Naive thymus-derived CD4-positive, alpha-beta T cell (primary cell): ENCODE measurements around the gene IQCN. TPM values are rescaled to one million over a fixed set of nuclear protein-coding genes. Genes with fewer than 3 reads are reported as not detected.

Experiments
- ATAC-seq: fragments of 150-1000 bp; cut with Tn5 transposase; 2 replicates; pipeline ENCODE4 v1.10.0; 2021; ENCODE audit warnings: mild to moderate bottlenecking, moderate library complexity
- CTCF ChIA-PET: fragments of 350-600 bp; sonication (Branson Sonifier 250); formaldehyde crosslinking; loops from one replicate; lab custom pipeline; 2021; ENCODE audit warnings: antibody characterized with exemption; lab: Charles Lee
- POLR2A ChIA-PET: fragments of 350-600 bp; sonication (Branson Sonifier 250); formaldehyde crosslinking; loops from one replicate; lab custom pipeline; 2021; ENCODE audit warnings: antibody characterized with exemption, inconsistent platforms; lab: Charles Lee
- DNase-seq, 9 donors: peaks; one replicate each; pipeline versions ENCODE4 v3.0.0 to v3.0.0-alpha.2; 2020 to 2022; ENCODE audit warnings: mixed read lengths in 1 of 9
- H3K27ac ChIP-seq: one replicate; pipeline ENCODE4 v1.7.0; 2013; ENCODE audit warnings: mild to moderate bottlenecking, low read depth, low read length, moderate library complexity
- H3K27me3 ChIP-seq, 2 donors: one replicate each; pipeline ENCODE4 v1.7.0; 2013; ENCODE audit warnings: low read length in 2 of 2, mild to moderate bottlenecking in 2 of 2, moderate library complexity in 2 of 2; ENCODE audit not compliant: control insufficient read depth in 2 of 2, insufficient read depth in 2 of 2
- H3K36me3 ChIP-seq, 3 experiments: 1 replicate in 2 of 3; 2 replicates in 1 of 3; pipeline ENCODE4 v1.7.0; 2013; ENCODE audit warnings: low read length in 3 of 3, mild to moderate bottlenecking in 3 of 3, moderate library complexity in 1 of 3; ENCODE audit not compliant: insufficient read depth in 3 of 3, control insufficient read depth in 2 of 3
- H3K4me1 ChIP-seq, 2 donors: one replicate each; pipeline ENCODE4 v1.7.0; 2013; ENCODE audit warnings: low read length in 2 of 2, mild to moderate bottlenecking in 2 of 2, moderate library complexity in 1 of 2; ENCODE audit not compliant: control insufficient read depth in 2 of 2, insufficient read depth in 2 of 2
- H3K4me3 ChIP-seq: 2 replicates; pipeline ENCODE4 v1.7.0; 2013; ENCODE audit warnings: mild to moderate bottlenecking, low read length
- H3K9me3 ChIP-seq, 3 experiments: 1 replicate in 2 of 3; 2 replicates in 1 of 3; pipeline ENCODE4 v1.7.0; 2013; ENCODE audit warnings: low read length in 3 of 3; ENCODE audit not compliant: control insufficient read depth in 2 of 3
- H3K27ac Mint-ChIP-seq, 9 donors: one replicate each; pipeline ENCODE4 v1.8.0; 2020 to 2022; ENCODE audit warnings: mixed read lengths in 9 of 9, mild to moderate bottlenecking in 8 of 9, moderate library complexity in 5 of 9, inconsistent platforms in 2 of 9
- H3K27me3 Mint-ChIP-seq, 5 donors: one replicate each; pipeline ENCODE4 v1.8.0; 2021 to 2022; ENCODE audit warnings: mixed read lengths in 5 of 5, mild to moderate bottlenecking in 1 of 5
- H3K36me3 Mint-ChIP-seq, 5 donors: one replicate each; pipeline ENCODE4 v1.8.0; 2020 to 2022; ENCODE audit warnings: mixed read lengths in 5 of 5, mild to moderate bottlenecking in 3 of 5, inconsistent platforms in 1 of 5
- H3K4me1 Mint-ChIP-seq, 7 donors: one replicate each; pipeline ENCODE4 v1.8.0; 2020 to 2022; ENCODE audit warnings: mixed read lengths in 7 of 7, mild to moderate bottlenecking in 3 of 7, inconsistent platforms in 1 of 7
- H3K4me3 Mint-ChIP-seq, 10 donors: one replicate each; pipeline ENCODE4 v1.8.0; 2020 to 2022; ENCODE audit warnings: mild to moderate bottlenecking in 10 of 10, mixed read lengths in 10 of 10, moderate library complexity in 6 of 10, inconsistent platforms in 2 of 10
- H3K9me3 Mint-ChIP-seq, 11 donors: one replicate each; pipeline ENCODE4 v1.8.0; 2020 to 2022; ENCODE audit warnings: mixed read lengths in 11 of 11, mild to moderate bottlenecking in 4 of 11, inconsistent platforms in 1 of 11, moderate library complexity in 1 of 11
- intact Hi-C, 2 donors: fragments of 100-400 bp; cut with micrococcal nuclease; formaldehyde crosslinking; loops; one replicate each; pipeline ENCODE4 v1.15.1; 2023
- polyA plus RNA-seq, 2 donors: library from polyadenylated mRNA; unstranded; fragments of 300-500 nt; fragmentation: Illumina TruSeq; gene quantifications; one replicate each; pipeline ENCODE4 v1.2.3, GENCODE V29; 2021
- total RNA-seq, 6 experiments: library from RNA in 5 of 6; stranded (reverse) in 5 of 6; gene quantifications; 1 replicate in 5 of 6; 2 replicates in 1 of 6; pipeline ENCODE4 v1.2.3 and lab custom pipeline; 2021 to 2026

Gene IQCN
- total and polyA plus RNA-seq, 7 experiments from 2014 or later, result 0.19 to 28.3 (median 6.5) TPM

- Mint-ChIP-seq H3K4me3 (peak overlapping the region in 6 of 10 donors; percentile 23 to 66 (median 42)), H3K27me3 (no peaks in the 10 kb centered on the region)
- POLR2A ChIA-PET, result interaction anchor here (10.5 kb wide), 1 partner anchor 50 kb away, joined by 757 read pairs; the partner anchor contains the start of gene LSM4
Observed at GRCh38 chr19:18273561-18274218, 562 bp downstream of the IQCN start.

GRCh38 chr19:18271433-18271841 is 2.8 kb downstream of the IQCN start:
- H3K9me3 Mint-ChIP-seq, result peaks cover 0 to 68% (median 0%) of the 10 kb centered on the region in 11 donors
- H3K27ac ChIP-seq, result no peak overlapping the region
- H3K27me3 ChIP-seq, result no peaks in the 10 kb centered on the region
- intact Hi-C loops, result loop anchor here in 1 of 2 donors (5.0 kb wide), 1 partner anchor 141 kb away; no protein-coding TSS in a partner anchor
- DNase-seq, result no peak
- ChIA-PET CTCF (interaction anchor here (0.7 to 2.3 kb wide), 3 partner anchors 8 to 361 kb away, joined by 5 to 6 read pairs (median 5); no protein-coding TSS in a partner anchor), POLR2A (interaction anchor here (1.0 to 4.2 kb wide), 3 partner anchors 8 to 58 kb away, joined by 3 to 30 read pairs (median 3); partner anchors contain the start of gene JUND)
- H3K27ac Mint-ChIP-seq, result peak overlapping the region in 5 of 9 donors; percentile 1 to 86 (median 64)
- ATAC-seq, result no peak
- H3K4me3 Mint-ChIP-seq, result peak overlapping the region in 2 of 10 donors; percentile 7 to 16
- peaks cover 0 to 23% (median 8%) of the 10 kb centered on the region in 3 experiments for H3K36me3 ChIP-seq
- no peak overlapping the region for H3K4me3 ChIP-seq
- peaks cover 10 to 28% (median 20%) of the 10 kb centered on the region in 7 donors for H3K4me1 Mint-ChIP-seq
- peaks cover 0 to 11% (median 5%) of the 10 kb centered on the region in 5 donors for H3K36me3 Mint-ChIP-seq
- peaks cover 4 to 27% of the 10 kb centered on the region in 2 donors for H3K4me1 ChIP-seq
- no peaks in the 10 kb centered on the region for H3K27me3 Mint-ChIP-seq
- no peaks in the 10 kb centered on the region for H3K9me3 ChIP-seq

More at GRCh38 chr19:18273561-18274218, 562 bp downstream of the IQCN start:
- H3K4me3 ChIP-seq, result no peak overlapping the region
- Mint-ChIP-seq H3K36me3 (peaks cover 0 to 12% (median 2%) of the 10 kb centered on the region in 5 donors), H3K4me1 (peaks cover 12 to 42% (median 29%) of the 10 kb centered on the region in 7 donors), H3K9me3 (peaks cover 0 to 57% (median 0%) of the 10 kb centered on the region in 11 donors), H3K27ac (peak overlapping the region in 6 of 9 donors; percentile 72 to 87 (median 82))
- intact Hi-C loops, result loop anchor here in 1 of 2 donors (5.0 kb wide), 1 partner anchor 139 kb away; no protein-coding TSS in a partner anchor
- DNase-seq (peak in 3 of 9 donors; percentile 19 to 34 (median 27)), ATAC-seq (no peak)
- H3K27ac ChIP-seq, result no peak overlapping the region
- no peaks in the 10 kb centered on the region for H3K27me3 ChIP-seq
- CTCF ChIA-PET, result interaction anchor here (1.0 to 1.8 kb wide), 4 partner anchors 52 to 115 kb away, joined by 3 to 6 read pairs (median 4); no protein-coding TSS in a partner anchor
- no peaks in the 10 kb centered on the region for H3K9me3 ChIP-seq
- peaks cover 6 to 41% of the 10 kb centered on the region in 2 donors for H3K4me1 ChIP-seq
- H3K36me3 ChIP-seq, result peaks cover 0 to 15% (median 8%) of the 10 kb centered on the region in 3 experiments

GRCh38 chr19:18270326-18270725 is 3.9 kb downstream of the IQCN start:
- Mint-ChIP-seq H3K27ac (peak overlapping the region in 1 of 9 donors; percentile 14), H3K4me3 (no peak overlapping the region), H3K36me3 (peaks cover 0 to 17% (median 5%) of the 10 kb centered on the region in 5 donors), H3K9me3 (peaks cover 0 to 69% (median 0%) of the 10 kb centered on the region in 11 donors), H3K4me1 (peaks cover 10 to 25% (median 17%) of the 10 kb centered on the region in 7 donors), H3K27me3 (no peaks in the 10 kb centered on the region)
- ChIA-PET POLR2A (interaction anchor here (0.9 to 4.2 kb wide), 3 partner anchors 9 to 59 kb away, joined by 5 to 30 read pairs (median 5); partner anchors contain the start of gene JUND), CTCF (interaction anchor here (1.9 to 2.3 kb wide), 2 partner anchors 9 to 59 kb away, joined by 5 to 6 read pairs; no protein-coding TSS in a partner anchor)
- Histone ChIP-seq H3K9me3 (no peaks in the 10 kb centered on the region), H3K4me3 (no peak overlapping the region), H3K4me1 (peaks cover under 1 to 20% of the 10 kb centered on the region in 2 donors), H3K27ac (no peak overlapping the region), H3K36me3 (peaks cover 0 to 28% (median 14%) of the 10 kb centered on the region in 3 experiments), H3K27me3 (no peaks in the 10 kb centered on the region)
- intact Hi-C loops, result loop anchor here in 1 of 2 donors (5.0 kb wide), 1 partner anchor 142 kb away; no protein-coding TSS in a partner anchor
- ATAC-seq (no peak), DNase-seq (no peak)

GRCh38 chr19:18269070-18269723 is 5.1 kb downstream of the IQCN start:
- CTCF ChIA-PET, result interaction anchor here (0.6 to 2.3 kb wide), 5 partner anchors 10 to 142 kb away, joined by 3 to 6 read pairs (median 4); no protein-coding TSS in a partner anchor
- Mint-ChIP-seq H3K4me1 (peaks cover 0 to 14% (median 5%) of the 10 kb centered on the region in 7 donors), H3K36me3 (peaks cover 0 to 20% (median 5%) of the 10 kb centered on the region in 5 donors), H3K27ac (peak overlapping the region in 1 of 9 donors; percentile 51), H3K4me3 (no peak overlapping the region), H3K27me3 (no peaks in the 10 kb centered on the region), H3K9me3 (peaks cover 0 to 62% (median 0%) of the 10 kb centered on the region in 11 donors)
- intact Hi-C loops, result no loop called here
- Histone ChIP-seq H3K4me1 (peaks cover 0 to 9% of the 10 kb centered on the region in 2 donors), H3K4me3 (no peak overlapping the region), H3K9me3 (no peaks in the 10 kb centered on the region), H3K27ac (no peak overlapping the region), H3K27me3 (no peaks in the 10 kb centered on the region), H3K36me3 (peaks cover 0 to 39% (median 9%) of the 10 kb centered on the region in 3 experiments)
- POLR2A ChIA-PET, result interaction anchor here (2.3 to 4.2 kb wide), 2 partner anchors 10 to 17 kb away, joined by 5 to 30 read pairs; partner anchors contain the start of gene JUND
- DNase-seq, result no peak
- no peak for ATAC-seq

GRCh38 chr19:18266771-18267686 is 7.2 kb downstream of the IQCN start:
- Mint-ChIP-seq H3K36me3 (peaks cover 0 to 20% (median 5%) of the 10 kb centered on the region in 5 donors), H3K27ac (peak overlapping the region in 1 of 9 donors; percentile 48), H3K27me3 (no peaks in the 10 kb centered on the region), H3K9me3 (peaks cover 0 to 43% (median 0%) of the 10 kb centered on the region in 11 donors), H3K4me1 (peaks cover 0 to 7% (median 0%) of the 10 kb centered on the region in 7 donors), H3K4me3 (no peak overlapping the region)
- intact Hi-C loops, result no loop called here
- Histone ChIP-seq H3K27me3 (no peaks in the 10 kb centered on the region), H3K4me1 (no peaks in the 10 kb centered on the region), H3K36me3 (peaks cover 0 to 40% (median 9%) of the 10 kb centered on the region in 3 experiments), H3K4me3 (no peak overlapping the region), H3K9me3 (no peaks in the 10 kb centered on the region), H3K27ac (no peak overlapping the region)
- ATAC-seq (no peak), DNase-seq (no peak)
- POLR2A ChIA-PET, result interaction anchor here (4.2 kb wide), 1 partner anchor 13 kb away, joined by 30 read pairs; the partner anchor contains the start of gene JUND
- CTCF ChIA-PET, result no interaction called here
